HepG2 (cell line): Measurements from ENCODE around the gene UACA. TPM values are rescaled to one million over a fixed set of nuclear protein-coding genes. Genes with fewer than 3 reads are reported as not detected.

Experiments
- CREM ChIP-seq, 2 experiments: sonication (generic) in 1 of 2; formaldehyde crosslinking in 1 of 2; IDR thresholded peaks; 2 replicates each; pipeline versions ENCODE4 v1.4.0 to v1.6.1; 2016 to 2020; ENCODE audit warnings: antibody characterized with exemption in 1 of 2, mild to moderate bottlenecking in 1 of 2, missing genetic modification reagents in 1 of 2
- DZIP1 ChIP-seq: sonication (generic); formaldehyde crosslinking; IDR thresholded peaks from 2 replicates; pipeline ENCODE4 v1.5.0; 2020; ENCODE audit warnings: mild to moderate bottlenecking, missing genetic modification reagents
- HDAC2 ChIP-seq: sonication (generic); formaldehyde crosslinking; IDR thresholded peaks from 2 replicates; pipeline ENCODE4 v1.4.0; 2020; ENCODE audit warnings: missing genetic modification reagents
- NR2C2 ChIP-seq: sonication (generic); formaldehyde crosslinking; IDR thresholded peaks from 2 replicates; pipeline ENCODE4 v1.4.0; 2020; ENCODE audit warnings: missing genetic modification reagents, mild to moderate bottlenecking, moderate library complexity, borderline replicate concordance
- RXRA ChIP-seq: sonication (generic); formaldehyde crosslinking; IDR thresholded peaks from 2 replicates; pipeline ENCODE4 v1.5.1; 2020; ENCODE audit warnings: missing genetic modification reagents
- SPEN ChIP-seq: sonication (generic); formaldehyde crosslinking; IDR thresholded peaks from 2 replicates; pipeline ENCODE4 v1.5.1; 2020; ENCODE audit warnings: low read depth, mild to moderate bottlenecking, missing genetic modification reagents
- TEAD2 ChIP-seq: sonication (generic); formaldehyde crosslinking; IDR thresholded peaks from 2 replicates; pipeline ENCODE4 v1.9.0; 2021; ENCODE audit warnings: missing genetic modification reagents
- TOE1 ChIP-seq: sonication (generic); formaldehyde crosslinking; IDR thresholded peaks from 2 replicates; pipeline ENCODE4 v1.4.0; 2020; ENCODE audit warnings: mild to moderate bottlenecking, missing genetic modification reagents
- WIZ ChIP-seq: sonication (generic); formaldehyde crosslinking; IDR thresholded peaks from 2 replicates; pipeline ENCODE4 v1.5.1; 2020; ENCODE audit warnings: mild to moderate bottlenecking, missing genetic modification reagents
- ZNF207 ChIP-seq: fragments of 450-650 bp; IDR thresholded peaks from 2 replicates; pipeline ENCODE4 v1.6.1; 2016; ENCODE audit warnings: antibody characterized with exemption, borderline replicate concordance
- ZNF343 ChIP-seq: sonication (generic); formaldehyde crosslinking; IDR thresholded peaks from 2 replicates; pipeline ENCODE4 v1.4.0; 2020; ENCODE audit warnings: mild to moderate bottlenecking, missing genetic modification reagents
- ZNF574 ChIP-seq: sonication (generic); formaldehyde crosslinking; IDR thresholded peaks from 2 replicates; pipeline ENCODE4 v1.4.0; 2020; ENCODE audit warnings: missing genetic modification reagents
- ZNF619 ChIP-seq: sonication (generic); formaldehyde crosslinking; IDR thresholded peaks from 2 replicates; pipeline ENCODE4 v1.4.0; 2020; ENCODE audit warnings: mild to moderate bottlenecking, missing genetic modification reagents
- ZNF788 ChIP-seq: sonication (generic); formaldehyde crosslinking; IDR thresholded peaks from 2 replicates; pipeline ENCODE4 v1.5.0; 2020; ENCODE audit warnings: mild to moderate bottlenecking, missing genetic modification reagents, borderline replicate concordance
- polyA plus RNA-seq, 8 experiments: library from polyadenylated mRNA; depleted of rRNA in 3 of 8; stranded (reverse) in 7 of 8; unstranded in 1 of 8; fragments of >200 nt; fragmentation: Illumina TruSeq in 4 of 8; extraction: Trizol in 4 of 8; gene quantifications; 2 replicates each; pipeline versions ENCODE4 v1.2.1 to v1.2.3, GENCODE V29; 2011 to 2016; ENCODE audit warnings: low read depth in 4 of 8, missing spikeins in 1 of 8, mixed read lengths in 1 of 8; ENCODE audit not compliant: insufficient read depth in 1 of 8
- total RNA-seq, 5 experiments: library from RNA; depleted of rRNA; stranded (reverse); fragments of >200 nt; fragmentation: Illumina TruSeq; extraction: Trizol; gene quantifications; 2 replicates each; pipeline ENCODE4 v1.2.3, GENCODE V29; 2016; ENCODE audit warnings: low read depth in 1 of 5
- TF ChIP-seq, protein P1 (sequence below): sonication (generic); formaldehyde crosslinking; IDR thresholded peaks from 2 replicates; pipeline ENCODE4 v1.4.0; 2020; ENCODE audit warnings: missing genetic modification reagents

Gene UACA
- total and polyA plus RNA-seq, 2 of the 13 experiments (the other 11 are each of a cell fraction or from before 2014, with no cell fraction given) = 17.8 to 39.2 TPM

DNA sequence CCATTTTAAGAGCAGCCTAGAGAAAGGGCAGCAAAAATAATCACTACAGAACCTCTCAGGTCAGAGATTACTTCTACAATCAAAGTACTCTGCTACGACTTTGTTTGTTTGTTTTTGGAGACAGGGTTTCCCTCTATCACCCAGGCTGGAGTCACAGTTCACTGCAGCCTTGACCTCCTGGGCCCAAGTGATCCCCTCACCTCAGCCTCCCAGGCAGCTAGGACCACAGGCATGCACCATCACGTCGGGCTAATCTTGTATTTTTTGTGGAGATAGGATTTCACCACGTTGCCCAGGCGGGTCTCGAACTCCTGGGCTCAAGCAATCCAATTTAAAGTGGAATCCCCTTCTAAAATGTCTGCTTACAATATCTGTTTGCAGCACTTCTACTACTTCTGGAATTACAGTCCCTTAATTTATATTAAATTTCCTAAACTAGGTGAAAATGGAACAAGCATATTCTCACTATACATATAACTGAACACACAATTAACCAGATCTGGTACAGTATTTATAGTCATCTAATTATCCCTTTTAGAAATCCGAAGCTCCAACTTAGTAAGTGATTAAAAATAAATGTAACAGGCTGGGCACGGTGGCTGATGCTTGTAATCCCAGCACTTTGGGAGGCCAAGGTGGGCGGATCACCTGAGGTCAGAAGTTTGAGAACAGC is 4.4 kb downstream of the UACA start (continued):
- TF ChIP-seq DZIP1 (CRISPR knock-in tag) (no peak), ZNF619 (CRISPR knock-in tag) (no peak), RXRA (CRISPR knock-in tag) (peak; percentile 93), ZNF574 (CRISPR knock-in tag) (peak; percentile 66), CREM (IDR thresholded peaks at IDR 0.05) (peak; percentile 63), CREM (CRISPR knock-in tag; IDR thresholded peaks at IDR 0.05) (no peak), SPEN (CRISPR knock-in tag) (peak; percentile 36; the same call in 1 of the 2 replicates), NR2C2 (CRISPR knock-in tag) (peak; percentile 80), TOE1 (CRISPR knock-in tag) (no peak), HDAC2 (CRISPR knock-in tag) (peak; percentile 93), WIZ (no peak), TEAD2 (CRISPR knock-in tag) (no peak), ZNF788 (peak; percentile 76; the same call in 1 of the 2 replicates), ZNF343 (CRISPR knock-in tag) (no peak), ZNF207 (no peak)
- TF ChIP-seq, protein P1, sequence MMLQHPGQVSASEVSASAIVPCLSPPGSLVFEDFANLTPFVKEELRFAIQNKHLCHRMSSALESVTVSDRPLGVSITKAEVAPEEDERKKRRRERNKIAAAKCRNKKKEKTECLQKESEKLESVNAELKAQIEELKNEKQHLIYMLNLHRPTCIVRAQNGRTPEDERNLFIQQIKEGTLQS = no peak
